ENCODE measurements around the gene KIF26B.

KIF26B gene

GRCh38 chr1:245609354-245610150 lies 454.8 kb downstream of the KIF26B start:
- DNase-seq, result no peak

GRCh38 chr1:245611251-245611650 lies 456.5 kb downstream of the KIF26B start:
- no peak for DNase-seq

- DNase-seq, result no peak
Measured at GRCh38 chr1:245614476-245614875, 459.7 kb downstream of the KIF26B start.

- DNase-seq, result no peak
Measured at GRCh38 chr1:245615001-245615400, 460.2 kb downstream of the KIF26B start.

GRCh38 chr1:245621589-245621988 lies 466.8 kb downstream of the KIF26B start:
- DNase-seq, result no peak

GRCh38 chr1:245622332-245623014 lies 467.7 kb downstream of the KIF26B start:
- no peak for DNase-seq

GRCh38 chr1:245641384-245641783 lies 486.6 kb downstream of the KIF26B start:
- no peak for DNase-seq

- DNase-seq, result no peak
Measured at GRCh38 chr1:245645406-245645805, 490.6 kb downstream of the KIF26B start.

GRCh38 chr1:245645894-245646293 lies 491.1 kb downstream of the KIF26B start:
- DNase-seq, result no peak

- no peak for DNase-seq
Measured at GRCh38 chr1:245648749-245649522, 494.2 kb downstream of the KIF26B start.

- DNase-seq, result no peak
Measured at GRCh38 chr1:245649666-245650065, 494.9 kb downstream of the KIF26B start.

- DNase-seq, result no peak
Measured at GRCh38 chr1:245650441-245650960, 495.7 kb downstream of the KIF26B start.

- DNase-seq, result no peak
Measured at GRCh38 chr1:245651093-245651492, 496.3 kb downstream of the KIF26B start.

- no peak for DNase-seq
Measured at GRCh38 chr1:245652116-245652515, 497.3 kb downstream of the KIF26B start.

GRCh38 chr1:245652660-245653427 lies 498.1 kb downstream of the KIF26B start:
- no peak for DNase-seq

GRCh38 chr1:245654460-245655050 lies 499.8 kb downstream of the KIF26B start:
- peak; percentile 83 for DNase-seq

GRCh38 chr1:245656189-245656717 lies 501.5 kb downstream of the KIF26B start:
- DNase-seq, result no peak

- DNase-seq, result no peak
Measured at GRCh38 chr1:245657371-245657770, 502.6 kb downstream of the KIF26B start.

GRCh38 chr1:245663373-245663772 lies 508.6 kb downstream of the KIF26B start:
- DNase-seq, result no peak

GRCh38 chr1:245663841-245664240 lies 509.1 kb downstream of the KIF26B start:
- DNase-seq, result no peak

- DNase-seq, result no peak
Measured at GRCh38 chr1:245666412-245666811, 511.6 kb downstream of the KIF26B start.

GRCh38 chr1:245671349-245671748 lies 516.6 kb downstream of the KIF26B start:
- DNase-seq, result no peak
